ENCODE results near the gene NEIL3. TPM values are rescaled to one million over a fixed set of nuclear protein-coding genes. Genes with fewer than 3 reads are reported as not detected.

NEIL3 gene
- total RNA-seq (2022; extraction: Qiagen RNA extraction): 7.2 to 9.4 TPM (median 8.7 TPM) in 5 replicates

DNA sequence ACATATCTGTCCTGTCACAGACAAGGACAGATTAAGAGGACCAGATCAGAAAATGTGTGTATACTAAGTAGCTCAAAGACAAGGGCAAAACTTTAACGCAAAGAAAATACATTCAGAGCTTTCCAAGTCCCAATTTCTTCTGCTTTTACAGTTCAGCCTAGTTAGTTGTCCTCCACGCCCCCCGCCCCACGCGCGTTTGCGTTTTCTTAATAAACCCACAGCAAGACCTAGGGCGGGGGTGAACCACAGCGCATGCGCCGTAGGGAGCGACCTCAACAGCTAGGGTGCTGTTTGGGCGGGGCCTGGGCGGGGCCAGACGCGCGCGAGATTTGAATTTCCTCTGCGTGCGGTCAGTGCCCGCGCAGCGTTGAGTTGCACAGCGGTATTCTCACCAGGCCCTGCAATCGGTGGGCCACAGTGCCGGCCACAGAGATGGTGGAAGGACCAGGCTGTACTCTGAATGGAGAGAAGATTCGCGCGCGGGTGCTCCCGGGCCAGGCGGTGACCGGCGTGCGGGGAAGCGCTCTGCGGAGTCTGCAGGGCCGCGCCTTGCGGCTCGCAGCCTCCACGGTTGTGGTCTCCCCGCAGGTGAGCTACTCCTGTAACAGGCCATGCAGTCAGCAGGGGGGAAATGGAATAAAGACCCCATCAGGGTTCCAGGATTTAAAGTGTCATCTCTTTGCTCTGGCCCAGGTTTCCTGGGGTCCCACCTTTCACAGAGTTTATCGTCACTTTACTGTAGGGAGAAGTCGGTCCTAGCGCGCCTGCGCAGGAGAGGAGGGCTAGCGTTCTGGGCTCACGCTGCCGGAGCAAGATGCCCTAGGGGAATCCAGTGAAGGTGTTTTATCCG lies at the start of gene NEIL3:
TSS of gene NEIL3 (plus strand) at position 353 of the 850 bp plus-strand sequence. CDS start at position 433, 80 bp downstream.

Other genes with a start within 250 kb of the NEIL3 start
- 15.4 to 26.8 TPM (median 17.8 TPM) in 5 replicates for gene AGA, start 132.6 kb downstream of the NEIL3 start, total RNA-seq (2022; extraction: Qiagen RNA extraction)

Data from A549 treated with Hydrocortisone at 1 μM for 4 hours (cell line).